ENCODE results near the gene BMERB1. TPM values are rescaled to one million over a fixed set of nuclear protein-coding genes. Genes with fewer than 3 reads are reported as not detected.

BMERB1 gene
- total RNA-seq, 2 donors from 2014 or later = 6.3 to 10.4 TPM

- no peak for DNase-seq
Observed at GRCh38 chr16:15578824-15579223, 144.4 kb downstream of the BMERB1 start.

GRCh38 chr16:15581127-15581815, 146.9 kb downstream of the BMERB1 start:
- H3K27ac ChIP-seq (ENCODE audit: low read depth, low read length) = no peak overlapping the region
- no peaks in the 10 kb centered on the region for H3K27me3 ChIP-seq (ENCODE audit: control insufficient read depth, insufficient read depth, low read length, poor library complexity, severe bottlenecking)
- Mint-ChIP-seq H3K27me3 (ENCODE audit: insufficient read depth) (no peaks in the 10 kb centered on the region), H3K4me1 (peaks cover 5% of the 10 kb centered on the region), H3K4me3 (no peak overlapping the region), H3K9me3 (peaks cover 17% of the 10 kb centered on the region), H3K36me3 (ENCODE audit: low read depth) (peaks cover 13% of the 10 kb centered on the region), H3K27ac (no peak overlapping the region)
- no peak for DNase-seq
- no peak overlapping the region for H3K9ac ChIP-seq (ENCODE audit: extremely low read depth, low read length, poor library complexity, severe bottlenecking)
- TF ChIP-seq, protein P1, sequence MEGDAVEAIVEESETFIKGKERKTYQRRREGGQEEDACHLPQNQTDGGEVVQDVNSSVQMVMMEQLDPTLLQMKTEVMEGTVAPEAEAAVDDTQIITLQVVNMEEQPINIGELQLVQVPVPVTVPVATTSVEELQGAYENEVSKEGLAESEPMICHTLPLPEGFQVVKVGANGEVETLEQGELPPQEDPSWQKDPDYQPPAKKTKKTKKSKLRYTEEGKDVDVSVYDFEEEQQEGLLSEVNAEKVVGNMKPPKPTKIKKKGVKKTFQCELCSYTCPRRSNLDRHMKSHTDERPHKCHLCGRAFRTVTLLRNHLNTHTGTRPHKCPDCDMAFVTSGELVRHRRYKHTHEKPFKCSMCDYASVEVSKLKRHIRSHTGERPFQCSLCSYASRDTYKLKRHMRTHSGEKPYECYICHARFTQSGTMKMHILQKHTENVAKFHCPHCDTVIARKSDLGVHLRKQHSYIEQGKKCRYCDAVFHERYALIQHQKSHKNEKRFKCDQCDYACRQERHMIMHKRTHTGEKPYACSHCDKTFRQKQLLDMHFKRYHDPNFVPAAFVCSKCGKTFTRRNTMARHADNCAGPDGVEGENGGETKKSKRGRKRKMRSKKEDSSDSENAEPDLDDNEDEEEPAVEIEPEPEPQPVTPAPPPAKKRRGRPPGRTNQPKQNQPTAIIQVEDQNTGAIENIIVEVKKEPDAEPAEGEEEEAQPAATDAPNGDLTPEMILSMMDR (conservative IDR thresholded peaks at IDR 0.05) = no peak
- H3K4me1 ChIP-seq (ENCODE audit: control insufficient read depth, insufficient read depth, low read length) = no peaks in the 10 kb centered on the region
- 95 to 97% methylated on average over 7 to 10 of the region's 10 CpGs for WGBS, 2 experiments (ENCODE audit: insufficient coverage in 1 of 2, insufficient read length in 1 of 2)
- no peak overlapping the region for H3K4me3 ChIP-seq (ENCODE audit: low read length)
- peaks cover 17% of the 10 kb centered on the region for H3K9me3 ChIP-seq (ENCODE audit: control insufficient read depth, low read length)
- no peaks in the 10 kb centered on the region for H3K36me3 ChIP-seq (ENCODE audit: control insufficient read depth, insufficient read depth, low read length)

More at GRCh38 chr16:15578824-15579223, 144.4 kb downstream of the BMERB1 start:
- no peak overlapping the region for H3K27ac Mint-ChIP-seq
- no peaks in the 10 kb centered on the region for H3K27me3 Mint-ChIP-seq (ENCODE audit: insufficient read depth)
- no peak overlapping the region for H3K9ac ChIP-seq (ENCODE audit: extremely low read depth, low read length, poor library complexity, severe bottlenecking)
- WGBS, 2 experiments (ENCODE audit: insufficient coverage in 1 of 2, insufficient read length in 1 of 2) = 89 to 96% methylated on average over 3 to 4 of the region's 4 CpGs
- H3K27ac ChIP-seq (ENCODE audit: low read depth, low read length) = no peak overlapping the region
- no peak overlapping the region for H3K4me3 Mint-ChIP-seq
- no peaks in the 10 kb centered on the region for H3K36me3 ChIP-seq (ENCODE audit: control insufficient read depth, insufficient read depth, low read length)
- no peaks in the 10 kb centered on the region for H3K27me3 ChIP-seq (ENCODE audit: control insufficient read depth, insufficient read depth, low read length, poor library complexity, severe bottlenecking)
- no peaks in the 10 kb centered on the region for H3K36me3 Mint-ChIP-seq (ENCODE audit: low read depth)
- no peaks in the 10 kb centered on the region for H3K9me3 ChIP-seq (ENCODE audit: control insufficient read depth, low read length)
- H3K4me3 ChIP-seq (ENCODE audit: low read length) = no peak overlapping the region
- H3K9me3 Mint-ChIP-seq = peaks cover 1% of the 10 kb centered on the region
- H3K4me1 ChIP-seq (ENCODE audit: control insufficient read depth, insufficient read depth, low read length) = no peaks in the 10 kb centered on the region
- TF ChIP-seq, protein P1 (conservative IDR thresholded peaks at IDR 0.05) = no peak
- peaks cover 11% of the 10 kb centered on the region for H3K4me1 Mint-ChIP-seq

- Histone ChIP-seq H3K27ac (ENCODE audit: low read depth, low read length) (no peak overlapping the region), H3K9ac (ENCODE audit: extremely low read depth, low read length, poor library complexity, severe bottlenecking) (no peak overlapping the region), H3K36me3 (ENCODE audit: control insufficient read depth, insufficient read depth, low read length) (peaks cover 6% of the 10 kb centered on the region), H3K4me3 (ENCODE audit: low read length) (no peak overlapping the region), H3K9me3 (ENCODE audit: control insufficient read depth, low read length) (peaks cover 32% of the 10 kb centered on the region), H3K27me3 (ENCODE audit: control insufficient read depth, insufficient read depth, low read length, poor library complexity, severe bottlenecking) (no peaks in the 10 kb centered on the region), H3K4me1 (ENCODE audit: control insufficient read depth, insufficient read depth, low read length) (no peaks in the 10 kb centered on the region)
- TF ChIP-seq, protein P1 (conservative IDR thresholded peaks at IDR 0.05) = no peak
- no peak for DNase-seq
- H3K4me1 Mint-ChIP-seq = no peaks in the 10 kb centered on the region
- H3K27me3 Mint-ChIP-seq (ENCODE audit: insufficient read depth) = no peaks in the 10 kb centered on the region
- H3K4me3 Mint-ChIP-seq = no peak overlapping the region
- peaks cover 33% of the 10 kb centered on the region for H3K36me3 Mint-ChIP-seq (ENCODE audit: low read depth)
- WGBS, 2 experiments (ENCODE audit: insufficient coverage in 1 of 2, insufficient read length in 1 of 2) = 88 to 100% methylated on average over 2 to 4 of the region's 4 CpGs
- H3K27ac Mint-ChIP-seq = no peak overlapping the region
- H3K9me3 Mint-ChIP-seq = peaks cover 39% of the 10 kb centered on the region
Observed at GRCh38 chr16:15583526-15583925, 149.1 kb downstream of the BMERB1 start.
